LHCN-M2 (cell line): Measurements from ENCODE around the gene NCF1. TPM values are rescaled to one million over a fixed set of nuclear protein-coding genes. Genes with fewer than 3 reads are reported as not detected.
"Not testable (repeated sequence)": the region's sequence is repeated elsewhere in the genome, so short reads cannot be mapped to it uniquely, and the experiment has no call there.

Experiments used
- DNase-seq: peaks from one replicate; pipeline ENCODE4 v3.0.0-alpha.2; 2012; ENCODE audit warnings: low read depth
- polyA plus RNA-seq: library from polyadenylated mRNA; unstranded; fragments of >200 nt; gene quantifications from one replicate; pipeline ENCODE4 v1.2.1, GENCODE V29; 2012; ENCODE audit warnings: missing spikeins
- total RNA-seq: library from RNA; depleted of rRNA; stranded (reverse); fragments of >200 nt; gene quantifications from 2 replicates; pipeline ENCODE4 v1.2.3, GENCODE V29; 2014; rRNA removed

The NCF1 gene
- total RNA-seq, result not detected in 2 replicates
- not detected for polyA plus RNA-seq

DNA sequence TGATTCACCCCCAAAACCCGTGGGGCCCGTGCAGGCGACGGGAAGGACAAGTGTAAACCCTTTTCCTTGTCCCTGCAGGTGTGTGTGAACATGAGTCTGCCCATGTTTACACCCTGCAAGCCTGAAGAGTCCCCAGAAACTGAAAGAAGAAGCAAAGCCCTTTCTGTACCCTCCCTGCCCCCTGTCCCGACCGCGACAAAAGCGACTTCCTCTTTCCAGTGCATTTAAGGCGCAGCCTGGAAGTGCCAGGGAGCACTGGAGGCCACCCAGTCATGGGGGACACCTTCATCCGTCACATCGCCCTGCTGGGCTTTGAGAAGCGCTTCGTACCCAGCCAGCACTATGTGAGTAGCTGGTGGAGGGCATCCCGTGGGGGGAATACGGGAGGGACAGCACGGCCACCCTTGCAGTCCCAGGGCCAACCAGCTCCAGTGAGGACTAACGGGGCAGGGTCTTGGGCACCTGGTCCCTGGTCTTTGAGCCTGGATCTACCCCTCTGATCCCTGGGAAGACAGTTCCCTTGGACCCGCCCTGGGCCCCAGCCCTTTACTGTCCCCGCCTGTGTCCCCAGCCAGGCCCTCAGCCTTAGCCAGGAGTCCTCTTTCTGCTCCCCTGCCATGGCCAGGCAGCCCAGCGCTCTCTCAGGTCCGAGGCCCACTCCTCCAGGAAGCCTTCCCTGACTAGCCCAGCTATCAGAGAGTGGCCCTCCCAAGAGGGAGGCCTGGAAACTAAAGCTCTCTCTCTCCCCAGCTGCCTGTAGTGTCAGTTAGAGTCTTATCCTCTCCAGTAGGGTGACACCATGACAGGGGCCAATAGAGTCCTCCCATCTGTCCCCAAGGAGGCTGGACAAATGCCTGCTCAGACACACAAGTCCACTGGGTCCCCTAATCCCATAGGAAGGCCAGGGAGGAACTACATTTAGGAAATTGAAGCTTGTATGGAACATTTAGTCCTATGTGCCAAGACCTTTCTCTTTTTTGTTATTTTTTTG lies at the start of gene NCF1:
Gene NCF1 (plus strand): TSS at position 252 of the 991 bp plus-strand sequence. CDS start 21 bp downstream, at position 273.
- DNase-seq, result not testable (repeated sequence)

- DNase-seq, result no peak
Measured at GRCh38 chr7:74725840-74726239, 48.0 kb upstream of the NCF1 start.

DNA sequence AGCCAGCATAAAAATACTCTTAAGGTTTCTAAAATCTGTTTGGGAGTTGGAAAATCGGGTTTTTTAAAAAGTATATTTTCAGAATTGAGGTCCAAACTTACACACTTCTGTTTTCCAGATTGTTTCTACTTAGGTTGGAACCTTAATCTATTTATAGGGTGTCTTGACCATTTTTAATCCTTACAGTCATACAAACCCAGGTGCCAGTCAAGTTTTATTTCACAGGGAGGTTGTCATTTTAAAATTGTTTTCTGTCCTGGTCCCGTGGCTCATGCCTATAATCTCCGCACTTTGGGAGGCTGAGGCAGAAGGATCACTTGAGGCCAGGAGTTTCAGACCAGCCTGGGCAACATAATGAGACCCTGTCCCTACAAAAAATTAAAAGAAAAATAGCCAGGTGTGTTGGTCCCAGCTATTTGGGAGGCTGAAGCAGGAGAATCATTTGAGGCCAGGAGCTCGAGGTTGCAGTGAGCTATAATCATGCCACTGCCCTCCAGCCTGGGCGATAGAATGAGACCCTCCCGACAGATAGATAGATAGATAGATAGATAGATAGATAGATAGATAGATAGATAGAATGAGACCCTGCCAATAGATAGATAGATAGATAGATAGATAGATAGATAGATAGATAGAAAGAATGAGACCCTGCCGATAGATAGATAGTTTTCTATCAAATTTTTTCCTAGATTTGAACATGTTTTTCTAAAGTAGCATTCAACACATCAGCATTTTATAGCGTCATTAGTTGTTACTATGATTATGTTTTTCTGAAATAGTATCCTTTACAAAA lies 47.3 kb upstream of the NCF1 start:
- DNase-seq, result no peak

- DNase-seq, result not testable (repeated sequence)
Measured at GRCh38 chr7:74728686-74729085, 45.1 kb upstream of the NCF1 start.

DNA sequence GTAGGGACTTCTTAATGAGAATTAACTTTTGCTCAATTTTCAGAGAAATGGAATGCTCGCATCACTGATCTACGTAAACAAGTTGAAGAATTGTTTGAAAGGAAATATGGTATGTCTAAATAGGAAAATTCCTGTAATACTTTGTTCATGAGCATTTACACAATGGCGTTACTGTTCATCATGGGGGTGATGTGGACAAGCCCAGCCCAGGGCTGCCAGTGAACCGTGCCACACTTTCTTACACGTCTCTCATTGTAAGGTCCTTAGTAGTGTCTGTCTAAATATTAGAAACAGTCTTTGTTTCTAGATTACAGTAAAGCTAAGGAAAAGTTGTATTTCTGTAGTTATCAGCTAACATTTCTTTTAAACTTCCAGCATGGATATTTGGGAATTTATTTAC lies 43.6 kb upstream of the NCF1 start:
- DNase-seq, result not testable (repeated sequence)

DNA sequence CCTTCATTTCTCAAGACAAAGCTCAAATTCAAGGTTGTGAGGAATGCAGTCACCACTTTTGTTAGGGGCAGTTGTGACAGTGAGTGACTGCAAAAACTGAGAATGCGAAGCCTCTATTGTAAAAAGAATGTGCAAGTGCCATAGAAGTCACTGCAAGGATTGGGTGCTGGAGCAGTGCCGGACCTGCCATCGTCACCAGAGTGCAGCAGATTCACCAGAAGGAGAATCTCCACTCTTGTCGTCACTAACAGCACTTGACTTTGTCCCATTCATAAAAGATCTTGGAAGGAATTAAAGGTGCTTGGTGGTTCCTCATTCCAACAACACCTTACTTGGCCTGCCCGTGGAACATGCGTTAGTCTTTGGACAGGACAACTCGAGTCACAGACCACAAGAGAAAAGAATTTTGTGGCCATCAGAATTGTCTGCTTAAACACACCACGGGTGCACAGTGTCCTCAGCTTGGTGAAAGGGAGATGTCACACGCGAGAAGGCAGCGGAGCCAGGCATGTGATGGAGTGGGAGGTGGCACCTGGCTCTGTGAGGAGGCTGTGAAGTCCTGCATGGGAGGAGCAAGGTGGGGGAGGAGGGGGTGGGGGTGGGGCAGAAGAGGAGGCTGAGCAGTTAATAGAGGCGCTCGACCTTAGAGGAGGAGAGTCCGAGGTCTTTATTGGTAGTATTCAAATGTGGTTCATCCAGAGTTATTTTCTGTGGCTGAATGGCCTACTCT lies 33.7 kb upstream of the NCF1 start:
- not testable (repeated sequence) for DNase-seq

DNA sequence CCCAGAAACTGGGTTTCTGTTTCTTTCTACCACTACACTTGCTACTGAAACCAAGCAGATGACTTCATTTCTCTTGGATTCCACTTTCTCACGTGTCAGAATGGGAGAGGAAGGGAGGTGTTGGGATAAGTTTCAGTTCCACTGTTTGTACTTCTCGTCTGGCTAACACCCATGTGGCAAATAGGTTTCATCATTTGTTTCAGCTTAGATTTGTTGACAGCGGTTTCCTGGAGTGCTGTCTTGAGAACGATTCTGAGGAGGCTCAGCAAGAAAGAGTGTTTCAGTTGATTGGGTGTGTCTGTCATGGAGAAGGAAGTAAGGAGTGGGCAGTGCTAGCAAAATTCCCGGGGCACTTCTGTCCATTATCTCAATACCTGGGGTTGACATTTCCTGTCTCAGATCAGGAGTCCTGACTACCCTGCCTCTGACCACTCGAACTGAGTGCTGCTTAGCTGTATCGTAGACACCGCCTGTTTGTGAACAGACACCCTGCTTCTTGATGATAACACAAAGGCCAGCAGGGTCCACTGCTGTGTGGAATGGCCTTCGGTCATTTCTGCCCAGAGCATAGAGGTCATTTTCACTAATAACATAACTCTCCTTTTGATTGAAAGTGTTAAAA lies 29.8 kb upstream of the NCF1 start:
- DNase-seq, result not testable (repeated sequence)

- DNase-seq, result not testable (repeated sequence)
Measured at GRCh38 chr7:74753921-74754482, 19.8 kb upstream of the NCF1 start.

GRCh38 chr7:74756673-74757072 lies 17.1 kb upstream of the NCF1 start:
- DNase-seq, result not testable (repeated sequence)

DNA sequence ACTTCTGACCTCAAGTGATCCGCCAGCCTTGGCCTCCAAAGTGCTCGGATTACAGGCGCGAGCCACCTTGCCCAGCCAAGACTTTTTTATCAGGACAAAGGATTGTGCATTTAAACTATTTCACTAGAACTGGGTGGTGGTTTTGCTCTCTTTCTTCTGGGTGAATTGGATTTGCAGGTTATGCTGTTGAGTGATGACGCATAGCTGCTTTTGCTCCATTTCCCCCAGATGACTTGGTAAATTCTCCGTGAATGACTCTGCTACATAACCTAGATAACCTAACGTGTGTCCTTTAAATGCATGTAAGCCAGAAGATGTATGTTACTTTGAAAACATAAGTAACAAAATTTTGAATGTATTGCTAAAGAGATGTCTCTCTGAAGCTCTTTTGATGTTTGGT lies 15.5 kb upstream of the NCF1 start:
- DNase-seq, result not testable (repeated sequence)

- DNase-seq, result not testable (repeated sequence)
Measured at GRCh38 chr7:74758982-74759381, 14.8 kb upstream of the NCF1 start.

GRCh38 chr7:74765205-74765918 lies 8.4 kb upstream of the NCF1 start:
- DNase-seq, result not testable (repeated sequence)

- not testable (repeated sequence) for DNase-seq
Measured at GRCh38 chr7:74766509-74766908, 7.3 kb upstream of the NCF1 start.

- DNase-seq, result not testable (repeated sequence)
Measured at GRCh38 chr7:74766991-74767390, 6.8 kb upstream of the NCF1 start.

DNA sequence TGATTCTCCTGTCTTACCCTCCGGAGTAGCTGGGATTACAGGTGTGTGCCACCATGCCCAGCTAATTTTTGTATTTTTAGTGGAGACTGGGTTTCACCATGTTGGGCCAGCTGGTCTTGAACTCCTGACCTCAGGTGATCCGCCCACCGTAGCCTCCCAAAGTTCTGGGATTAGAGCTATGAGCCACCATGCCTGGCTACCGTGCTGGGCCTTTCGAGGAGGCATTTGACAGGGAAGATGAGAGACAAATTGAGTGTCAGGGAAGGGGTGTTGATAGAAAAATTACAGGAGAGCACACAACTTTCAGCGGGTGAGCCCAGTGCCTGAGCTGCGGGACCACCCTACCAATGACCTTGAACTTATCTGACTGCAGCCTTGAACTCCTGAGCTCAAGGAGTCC lies 3.7 kb upstream of the NCF1 start:
- DNase-seq, result not testable (repeated sequence)

GRCh38 chr7:74772093-74772492 lies 1.7 kb upstream of the NCF1 start:
- DNase-seq, result not testable (repeated sequence)

DNA sequence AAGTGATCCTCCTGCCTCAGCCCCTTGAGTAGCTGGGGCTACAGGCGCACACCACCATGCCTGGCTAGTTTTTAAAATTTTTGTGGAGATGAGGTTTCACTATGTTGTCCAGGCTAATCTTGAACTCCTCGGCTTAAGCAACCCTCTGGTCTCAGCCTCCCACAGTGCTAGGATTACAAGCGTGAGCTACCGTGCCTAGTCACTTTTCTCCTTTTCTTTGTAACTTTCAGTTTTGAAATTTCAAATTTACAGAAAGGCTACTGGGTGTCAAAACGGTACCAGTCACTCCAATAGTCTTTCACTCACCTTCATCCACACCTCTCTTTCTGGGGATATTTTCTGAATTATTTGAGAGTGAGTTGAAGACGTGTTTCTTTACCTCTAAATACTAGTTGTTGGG lies 1.3 kb downstream of the NCF1 start:
- not testable (repeated sequence) for DNase-seq

DNA sequence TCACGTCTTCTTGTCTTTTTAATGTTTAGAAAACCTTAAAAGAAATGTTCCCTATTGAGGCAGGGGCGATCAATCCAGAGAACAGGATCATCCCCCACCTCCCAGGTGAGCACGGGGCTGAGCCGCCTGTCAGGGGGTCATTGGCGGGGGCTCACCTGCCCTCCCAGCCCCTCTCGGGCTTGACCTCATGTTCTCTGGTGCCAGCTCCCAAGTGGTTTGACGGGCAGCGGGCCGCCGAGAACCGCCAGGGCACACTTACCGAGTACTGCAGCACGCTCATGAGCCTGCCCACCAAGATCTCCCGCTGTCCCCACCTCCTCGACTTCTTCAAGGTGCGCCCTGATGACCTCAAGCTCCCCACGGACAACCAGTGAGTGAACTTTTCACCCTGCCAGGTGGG lies 5.2 kb downstream of the NCF1 start:
- DNase-seq, result not testable (repeated sequence)

GRCh38 chr7:74781746-74782145 lies 7.9 kb downstream of the NCF1 start:
- DNase-seq, result not testable (repeated sequence)

GRCh38 chr7:74783595-74783994 lies 9.8 kb downstream of the NCF1 start:
- not testable (repeated sequence) for DNase-seq
